ENCODE results near the gene WSB1.

- TF ChIP-seq CTCF (conservative IDR thresholded peaks at IDR 0.05; ENCODE audit: low read depth, low read length) (no peak), EZH2phosphoT487 (IDR thresholded peaks at IDR 0.05; ENCODE audit: borderline replicate concordance, low read length) (no peak)
Observed at GRCh38 chr17:27353033-27353460, 59.1 kb downstream of the WSB1 start.
